ENCODE measurements around the gene CCNG2. TPM values are rescaled to one million over a fixed set of nuclear protein-coding genes. Genes with fewer than 3 reads are reported as not detected.

Gene CCNG2
- total RNA-seq, 2 donors from 2014 or later, result 21.8 to 24.3 TPM

DNA sequence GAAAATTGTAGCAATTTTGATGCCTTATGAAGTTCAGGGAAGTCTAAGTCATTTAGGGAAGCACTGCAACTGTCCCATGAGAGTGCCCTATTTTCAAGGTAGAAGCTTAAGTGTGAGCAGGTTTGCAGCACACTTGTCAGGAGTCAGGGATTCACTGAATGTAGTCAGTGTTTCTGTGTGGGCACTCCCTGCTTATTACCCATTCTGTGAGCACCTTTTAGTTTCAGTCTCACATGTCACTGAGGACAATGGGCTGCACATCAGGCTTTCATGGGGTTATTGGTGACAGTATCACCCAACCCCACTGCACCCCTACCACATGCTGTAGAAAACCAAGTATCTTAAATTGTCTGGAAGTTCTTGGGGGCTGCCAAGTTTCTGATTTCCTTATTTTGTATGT, 2.9 kb upstream of the CCNG2 start:
- no peak for DNase-seq
- peaks cover 14% of the 10 kb centered on the region for H3K27me3 Mint-ChIP-seq
- no peak for ATAC-seq
- H3K9me3 ChIP-seq (ENCODE audit: control insufficient read depth, low read length, poor library complexity, severe bottlenecking), result no peaks in the 10 kb centered on the region
- H3K27ac Mint-ChIP-seq, result no peak overlapping the region
- peaks cover 22% of the 10 kb centered on the region for H3K4me1 Mint-ChIP-seq
- peaks cover 5% of the 10 kb centered on the region for H3K36me3 Mint-ChIP-seq (ENCODE audit: low read depth)
- no peak overlapping the region for H3K4me3 Mint-ChIP-seq

DNA sequence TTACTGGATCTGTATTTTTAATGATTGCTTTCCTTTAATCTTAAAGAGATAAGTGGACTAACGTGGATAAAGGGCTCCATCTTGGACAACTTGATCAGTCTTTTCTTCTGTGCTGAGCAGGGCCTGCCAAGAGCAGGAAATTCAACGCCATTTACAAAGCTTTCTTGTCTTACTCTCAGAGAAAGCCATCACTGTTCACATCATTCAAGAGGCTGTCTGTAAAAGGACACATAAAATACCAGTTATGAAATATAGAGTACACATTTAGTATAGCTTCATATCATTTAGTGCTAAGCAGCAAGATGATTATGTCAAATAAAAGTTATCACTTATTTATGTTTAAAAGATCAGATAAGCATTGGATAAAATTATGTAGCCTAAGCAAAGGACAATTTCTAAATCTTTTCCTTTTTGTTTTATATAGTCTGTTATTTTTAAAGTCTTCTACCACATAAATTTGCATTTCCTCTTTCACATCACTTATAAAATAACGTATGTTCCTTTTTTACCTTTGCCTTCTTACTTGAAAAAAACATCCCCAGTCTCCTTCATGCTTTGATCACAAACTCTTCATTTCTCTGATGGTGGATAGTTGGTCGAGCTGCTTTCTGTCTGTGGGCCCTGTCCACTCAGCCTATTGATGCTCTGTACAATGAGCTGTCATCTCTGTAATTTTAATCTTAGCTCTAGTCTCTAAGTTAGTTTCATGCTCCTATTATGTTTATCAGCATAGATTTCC, 2.1 kb upstream of the CCNG2 start:
- Mint-ChIP-seq H3K36me3 (ENCODE audit: low read depth) (peaks cover 5% of the 10 kb centered on the region), H3K4me3 (no peak overlapping the region), H3K27ac (peak overlapping the region; percentile 27), H3K4me1 (peaks cover 22% of the 10 kb centered on the region), H3K27me3 (peaks cover 13% of the 10 kb centered on the region)
- H3K9me3 ChIP-seq (ENCODE audit: control insufficient read depth, low read length, poor library complexity, severe bottlenecking), result no peaks in the 10 kb centered on the region
- no peak for DNase-seq
- no peak for ATAC-seq

DNA sequence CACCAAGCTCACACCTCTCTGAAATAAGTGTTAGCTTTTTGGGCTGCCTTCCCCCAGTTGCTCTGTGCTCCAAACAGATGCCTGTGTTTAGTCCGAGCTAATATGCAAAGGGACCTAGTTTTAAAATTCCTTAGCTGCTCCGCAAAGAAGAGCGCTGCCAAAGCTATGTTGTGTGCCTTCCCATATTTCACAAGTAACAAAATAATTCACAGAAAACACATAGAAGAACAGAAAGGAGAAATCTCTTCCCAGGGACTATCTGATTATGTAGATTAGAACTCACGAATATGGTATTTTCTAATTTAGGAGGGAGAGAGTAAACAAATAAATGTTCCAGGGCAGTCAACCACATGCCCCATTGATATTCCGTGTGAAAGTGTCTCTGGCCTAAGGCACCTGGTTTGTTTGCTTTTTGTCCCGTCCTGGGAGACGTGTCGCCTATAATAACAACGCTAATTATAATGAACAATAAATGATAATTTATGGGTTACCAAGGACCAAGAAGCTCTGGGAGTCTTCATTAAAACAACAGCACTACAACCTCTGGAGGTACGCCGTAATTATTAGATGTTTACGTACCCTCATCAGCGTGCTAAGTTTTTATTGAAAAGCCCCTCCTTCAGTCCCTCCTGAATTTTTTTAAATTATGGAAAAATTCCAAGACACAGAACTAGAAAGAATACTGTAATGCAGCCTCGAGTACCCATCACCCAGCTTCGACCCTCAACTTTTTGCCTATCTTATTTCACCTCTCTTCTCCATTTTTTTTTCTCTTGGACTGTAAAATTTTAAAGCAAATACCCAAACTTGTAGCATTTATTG, 1.2 kb upstream of the CCNG2 start:
- Mint-ChIP-seq H3K27me3 (peaks cover 4% of the 10 kb centered on the region), H3K4me3 (peak overlapping the region; percentile 99)

DNA sequence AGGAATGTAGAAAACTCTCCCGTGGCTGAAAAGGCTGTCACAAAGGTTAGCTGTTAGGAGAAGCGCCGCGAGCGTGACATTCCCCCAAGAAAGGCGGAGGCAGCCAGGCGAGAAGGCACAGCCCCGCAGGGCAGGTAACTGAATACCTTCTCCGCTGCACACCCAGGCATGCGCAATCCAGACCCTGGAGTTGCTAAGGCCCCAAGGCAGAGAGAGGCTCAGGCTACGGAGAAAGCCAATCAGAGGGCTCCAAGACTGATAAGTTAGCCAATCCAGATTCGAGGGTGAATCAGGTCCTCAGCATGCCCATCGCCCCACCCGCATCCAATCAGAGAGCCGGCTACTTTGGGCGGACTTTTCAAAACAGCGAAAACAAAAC, 485 bp upstream of the CCNG2 start:
- Mint-ChIP-seq H3K36me3 (ENCODE audit: low read depth) (peaks cover 5% of the 10 kb centered on the region), H3K4me1 (peaks cover 22% of the 10 kb centered on the region), H3K4me3 (peak overlapping the region; percentile 99), H3K27ac (peak overlapping the region; percentile 99), H3K27me3 (no peaks in the 10 kb centered on the region)
- peak; percentile 84 to 93 (median 92) for DNase-seq
- H3K9me3 ChIP-seq (ENCODE audit: control insufficient read depth, low read length, poor library complexity, severe bottlenecking), result no peaks in the 10 kb centered on the region
- peak; percentile 96 for ATAC-seq

More for the DNA sequence above, 1.2 kb upstream of the CCNG2 start:
- H3K9me3 ChIP-seq (ENCODE audit: control insufficient read depth, low read length, poor library complexity, severe bottlenecking), result no peaks in the 10 kb centered on the region
- ATAC-seq, result no peak
- Mint-ChIP-seq H3K36me3 (ENCODE audit: low read depth) (peaks cover 5% of the 10 kb centered on the region), H3K4me1 (peaks cover 22% of the 10 kb centered on the region), H3K27ac (peak overlapping the region; percentile 99)
- DNase-seq, result no peak

- DNase-seq (peak; percentile 46 to 74 (median 71)), ATAC-seq (peak; percentile 15)
- H3K9me3 ChIP-seq (ENCODE audit: control insufficient read depth, low read length, poor library complexity, severe bottlenecking), result no peaks in the 10 kb centered on the region
- peak overlapping the region; percentile 99 for H3K4me3 Mint-ChIP-seq
- no peaks in the 10 kb centered on the region for H3K27me3 Mint-ChIP-seq
- peaks cover 27% of the 10 kb centered on the region for H3K4me1 Mint-ChIP-seq
- H3K36me3 Mint-ChIP-seq (ENCODE audit: low read depth), result peaks cover 8% of the 10 kb centered on the region
- H3K27ac Mint-ChIP-seq, result peak overlapping the region; percentile 99
Observed at GRCh38 chr4:77157859-77158486, 966 bp downstream of the CCNG2 start.

DNA sequence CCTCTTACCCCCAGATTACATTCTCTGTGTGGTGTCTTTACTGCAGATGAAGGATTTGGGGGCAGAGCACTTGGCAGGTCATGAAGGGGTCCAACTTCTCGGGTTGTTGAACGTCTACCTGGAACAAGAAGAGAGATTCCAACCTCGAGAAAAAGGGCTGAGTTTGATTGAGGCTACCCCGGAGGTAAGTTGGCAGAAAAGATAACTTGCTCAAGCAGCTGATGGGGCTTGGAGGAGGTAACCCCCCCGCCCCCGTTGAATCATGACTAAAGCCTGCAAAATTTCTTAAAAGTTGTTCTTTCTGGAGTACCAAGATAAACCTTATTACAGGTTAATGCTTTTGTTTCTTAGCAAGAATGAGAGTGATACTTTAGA, 1.5 kb downstream of the CCNG2 start:
- Mint-ChIP-seq H3K27ac (peak overlapping the region; percentile 8), H3K4me1 (peaks cover 32% of the 10 kb centered on the region), H3K36me3 (ENCODE audit: low read depth) (peaks cover 10% of the 10 kb centered on the region), H3K27me3 (no peaks in the 10 kb centered on the region), H3K4me3 (peak overlapping the region; percentile 99)
- ATAC-seq (no peak), DNase-seq (no peak)
- no peaks in the 10 kb centered on the region for H3K9me3 ChIP-seq (ENCODE audit: control insufficient read depth, low read length, poor library complexity, severe bottlenecking)

DNA sequence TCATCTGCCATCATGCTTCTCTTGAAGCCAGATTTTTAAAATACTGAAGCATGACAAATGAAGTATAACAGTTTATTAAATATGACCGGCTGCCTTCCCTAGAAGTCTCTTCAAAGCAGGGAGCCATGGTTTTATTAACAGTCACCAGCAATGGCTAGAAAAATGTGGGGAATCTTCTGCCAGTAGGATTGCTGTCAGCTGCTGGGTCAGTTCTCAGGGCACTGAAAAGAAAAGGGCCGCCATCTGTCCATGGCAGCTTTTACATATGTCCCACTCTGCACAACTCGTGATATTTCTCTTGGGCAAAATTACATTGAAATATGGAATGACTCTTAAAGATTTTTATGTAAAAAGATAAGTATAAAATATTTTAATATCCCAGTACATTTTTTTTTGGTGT, 2.8 kb downstream of the CCNG2 start:
- Mint-ChIP-seq H3K27ac (no peak overlapping the region), H3K4me1 (peaks cover 33% of the 10 kb centered on the region), H3K4me3 (no peak overlapping the region), H3K36me3 (ENCODE audit: low read depth) (peaks cover 12% of the 10 kb centered on the region), H3K27me3 (no peaks in the 10 kb centered on the region)
- no peaks in the 10 kb centered on the region for H3K9me3 ChIP-seq (ENCODE audit: control insufficient read depth, low read length, poor library complexity, severe bottlenecking)
- DNase-seq (no peak), ATAC-seq (no peak)

- H3K27ac Mint-ChIP-seq, result peak overlapping the region; percentile 67
- H3K36me3 Mint-ChIP-seq (ENCODE audit: low read depth), result peaks cover 13% of the 10 kb centered on the region
- H3K4me3 Mint-ChIP-seq, result no peak overlapping the region
- peaks cover 19% of the 10 kb centered on the region for H3K4me1 Mint-ChIP-seq
- no peak for DNase-seq
- no peak for ATAC-seq
- H3K27me3 Mint-ChIP-seq, result no peaks in the 10 kb centered on the region
- no peaks in the 10 kb centered on the region for H3K9me3 ChIP-seq (ENCODE audit: control insufficient read depth, low read length, poor library complexity, severe bottlenecking)
Observed at GRCh38 chr4:77163641-77164040, 6.6 kb downstream of the CCNG2 start.

DNA sequence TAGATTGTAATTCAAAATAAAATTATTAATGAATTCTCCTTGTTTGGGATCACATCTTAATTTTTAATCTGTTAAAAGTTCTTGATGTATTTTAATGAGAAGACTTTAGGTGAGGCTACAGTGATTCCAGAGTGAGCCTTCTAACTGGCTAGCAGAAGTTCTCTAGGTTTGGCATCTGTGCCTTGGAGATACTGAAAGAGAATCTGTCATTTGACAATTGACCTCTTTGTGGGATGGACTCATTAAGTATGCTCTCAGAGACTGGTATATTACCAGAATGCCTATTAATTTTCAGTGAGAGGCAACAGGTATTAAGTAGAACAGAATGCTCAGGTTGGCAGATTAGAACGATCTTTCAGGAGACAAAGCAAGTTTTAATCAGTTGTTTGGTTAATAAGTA, 10.2 kb downstream of the CCNG2 start:
- H3K9me3 ChIP-seq (ENCODE audit: control insufficient read depth, low read length, poor library complexity, severe bottlenecking), result no peaks in the 10 kb centered on the region
- Mint-ChIP-seq H3K36me3 (ENCODE audit: low read depth) (peaks cover 15% of the 10 kb centered on the region), H3K27ac (no peak overlapping the region), H3K4me1 (peaks cover 19% of the 10 kb centered on the region), H3K4me3 (no peak overlapping the region), H3K27me3 (no peaks in the 10 kb centered on the region)
- ATAC-seq (no peak), DNase-seq (no peak)

DNA sequence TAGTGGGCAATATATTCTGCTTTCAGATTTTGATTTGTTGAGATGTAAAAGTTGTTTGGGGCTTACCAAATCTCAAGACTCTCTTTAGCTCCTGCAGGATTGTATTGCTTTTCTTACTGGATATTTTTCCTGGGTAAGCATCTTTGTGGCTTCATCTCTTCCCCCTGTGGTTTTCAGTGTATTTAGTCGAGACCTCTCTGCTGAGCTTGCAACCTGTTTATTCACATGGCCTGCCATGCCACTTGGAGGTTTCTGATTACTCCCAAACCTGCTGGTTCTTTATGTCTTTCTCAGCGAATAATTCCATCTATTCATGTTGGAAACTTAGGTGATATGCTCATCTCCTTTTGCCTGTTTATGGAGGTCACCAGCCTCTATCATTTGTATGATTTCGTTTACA, 10.9 kb downstream of the CCNG2 start:
- DNase-seq (no peak), ATAC-seq (no peak)
- Mint-ChIP-seq H3K4me3 (no peak overlapping the region), H3K27ac (peak overlapping the region; percentile 32), H3K4me1 (peaks cover 17% of the 10 kb centered on the region), H3K27me3 (no peaks in the 10 kb centered on the region), H3K36me3 (ENCODE audit: low read depth) (peaks cover 13% of the 10 kb centered on the region)
- no peaks in the 10 kb centered on the region for H3K9me3 ChIP-seq (ENCODE audit: control insufficient read depth, low read length, poor library complexity, severe bottlenecking)

GRCh38 chr4:77169481-77169880, 12.5 kb downstream of the CCNG2 start:
- no peaks in the 10 kb centered on the region for H3K9me3 ChIP-seq (ENCODE audit: control insufficient read depth, low read length, poor library complexity, severe bottlenecking)
- ATAC-seq (no peak), DNase-seq (no peak)
- no peak overlapping the region for H3K4me3 Mint-ChIP-seq
- H3K4me1 Mint-ChIP-seq, result peaks cover 11% of the 10 kb centered on the region
- no peak overlapping the region for H3K27ac Mint-ChIP-seq
- H3K36me3 Mint-ChIP-seq (ENCODE audit: low read depth), result peaks cover 10% of the 10 kb centered on the region
- H3K27me3 Mint-ChIP-seq, result peaks cover 8% of the 10 kb centered on the region

DNA sequence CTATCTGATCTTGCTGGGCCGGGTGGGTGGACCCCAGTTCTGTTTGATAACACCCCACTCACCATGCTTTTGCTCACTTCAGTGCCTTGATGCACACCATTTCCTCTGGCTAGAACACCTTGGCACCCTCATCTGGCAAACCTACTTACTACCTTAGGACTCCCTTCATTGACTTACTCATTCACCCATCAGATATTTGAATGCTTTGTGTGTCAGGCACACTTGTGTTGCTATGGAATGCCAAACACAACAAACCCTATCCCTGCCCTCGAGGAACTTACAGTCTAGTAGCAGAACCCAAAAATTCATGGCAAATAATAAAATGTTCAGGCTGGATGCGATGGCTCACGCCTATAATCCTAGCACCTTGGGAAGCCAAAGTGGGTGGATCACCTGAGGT, 13.9 kb downstream of the CCNG2 start:
- Mint-ChIP-seq H3K36me3 (ENCODE audit: low read depth) (peaks cover 6% of the 10 kb centered on the region), H3K27me3 (peaks cover 14% of the 10 kb centered on the region), H3K4me3 (no peak overlapping the region), H3K4me1 (peaks cover 7% of the 10 kb centered on the region), H3K27ac (no peak overlapping the region)
- H3K9me3 ChIP-seq (ENCODE audit: control insufficient read depth, low read length, poor library complexity, severe bottlenecking), result no peaks in the 10 kb centered on the region
- no peak for ATAC-seq
- DNase-seq, result no peak

DNA sequence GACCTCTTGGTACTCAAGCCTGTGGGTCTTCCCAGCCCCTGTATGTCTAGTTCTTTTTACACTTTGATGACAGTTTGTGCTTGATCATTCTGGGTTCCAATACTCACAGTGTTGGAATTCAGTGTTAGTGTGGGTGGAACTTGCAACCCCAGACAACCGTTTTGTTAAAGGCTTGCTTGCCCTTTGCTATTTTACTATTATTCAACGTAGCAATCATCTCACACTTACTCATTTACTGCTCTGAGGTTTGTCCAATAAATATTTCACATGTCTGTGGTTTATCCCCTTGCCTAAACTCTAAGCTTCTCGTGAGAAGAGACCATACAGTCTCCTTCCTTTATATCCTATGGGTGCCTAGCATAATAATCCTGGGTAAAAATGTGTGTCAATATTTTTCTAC, 15.3 kb downstream of the CCNG2 start:
- Mint-ChIP-seq H3K4me1 (peaks cover 7% of the 10 kb centered on the region), H3K27me3 (peaks cover 14% of the 10 kb centered on the region), H3K36me3 (ENCODE audit: low read depth) (peaks cover 6% of the 10 kb centered on the region), H3K4me3 (no peak overlapping the region), H3K27ac (no peak overlapping the region)
- no peaks in the 10 kb centered on the region for H3K9me3 ChIP-seq (ENCODE audit: control insufficient read depth, low read length, poor library complexity, severe bottlenecking)
- DNase-seq (no peak), ATAC-seq (no peak)

All from T-helper 17 cell (primary cell).